GM23338 (cell line): ENCODE results near the gene AHNAK. TPM values are rescaled to one million over a fixed set of nuclear protein-coding genes. Genes with fewer than 3 reads are reported as not detected.

Source experiments
- ATAC-seq: fragments of 200-7000 bp; cut with Tn5 transposase; 3 replicates; pipeline ENCODE4 v1.9.1; 2020
- DNase-seq: peaks from one replicate; pipeline ENCODE4 v3.0.0-alpha.2; 2015; ENCODE audit warnings: low spot score
- H2AFZ ChIP-seq: fragments of 200-600 bp; sonication (generic); 2 replicates; pipeline ENCODE4 v1.8.0; 2016; ENCODE audit warnings: antibody characterized with exemption, mild to moderate bottlenecking, moderate library complexity
- H3F3A ChIP-seq: fragments of 200-600 bp; sonication (generic); replicated peaks from 2 replicates; pipeline ENCODE4 v1.8.0; 2017; ENCODE audit warnings: antibody characterized with exemption, mixed run types, low read depth
- H3K27ac ChIP-seq: fragments of 200-600 bp; sonication (generic); 2 replicates; pipeline ENCODE4 v1.6.1; 2016; ENCODE audit warnings: low read depth
- H3K27me3 ChIP-seq: fragments of 200-600 bp; sonication (generic); 2 replicates; pipeline ENCODE4 v1.8.0; 2016; ENCODE audit warnings: mild to moderate bottlenecking, mixed run types, moderate library complexity; ENCODE audit not compliant: insufficient read depth
- H3K36me3 ChIP-seq: fragments of 200-600 bp; sonication (generic); 2 replicates; pipeline ENCODE4 v1.8.0; 2016; ENCODE audit warnings: mild to moderate bottlenecking; ENCODE audit not compliant: insufficient read depth
- H3K4me1 ChIP-seq: fragments of 200-600 bp; sonication (generic); 2 replicates; pipeline ENCODE4 v1.8.0; 2016; ENCODE audit warnings: mild to moderate bottlenecking, moderate library complexity; ENCODE audit not compliant: insufficient read depth
- H3K4me2 ChIP-seq: fragments of 200-600 bp; sonication (generic); 2 replicates; pipeline ENCODE4 v1.7.1; 2017; ENCODE audit warnings: mixed run types
- H3K4me3 ChIP-seq: fragments of 200-600 bp; sonication (generic); 2 replicates; pipeline ENCODE4 v1.6.1; 2016; ENCODE audit warnings: mixed run types
- H3K79me2 ChIP-seq: fragments of 200-600 bp; sonication (generic); replicated peaks from 2 replicates; pipeline ENCODE4 v1.8.0; 2017; ENCODE audit warnings: mild to moderate bottlenecking; ENCODE audit not compliant: insufficient read depth
- H3K9me2 ChIP-seq: fragments of 200-600 bp; sonication (generic); 2 replicates; pipeline ENCODE4 v1.8.0; 2017; ENCODE audit not compliant: insufficient read depth
- H4K20me1 ChIP-seq: fragments of 200-600 bp; sonication (generic); replicated peaks from 2 replicates; pipeline ENCODE4 v1.8.0; 2017; ENCODE audit warnings: mild to moderate bottlenecking; ENCODE audit not compliant: insufficient read depth
- H3K27ac Mint-ChIP-seq: 2 replicates; pipeline ENCODE4 v1.8.0; 2020; ENCODE audit warnings: inconsistent platforms, mild to moderate bottlenecking, moderate library complexity, mixed read lengths
- H3K27me3 Mint-ChIP-seq: 3 replicates; pipeline ENCODE4 v1.8.0; 2022; ENCODE audit warnings: low read depth, mild to moderate bottlenecking, moderate library complexity, mixed read lengths, inconsistent platforms; ENCODE audit not compliant: insufficient read depth, poor library complexity
- H3K36me3 Mint-ChIP-seq: 3 replicates; pipeline ENCODE4 v1.8.0; 2021; ENCODE audit warnings: low read depth, mild to moderate bottlenecking, inconsistent platforms, moderate library complexity, mixed read lengths
- H3K4me1 Mint-ChIP-seq: 3 replicates; pipeline ENCODE4 v1.8.0; 2020; ENCODE audit warnings: mild to moderate bottlenecking, inconsistent platforms, mixed read lengths
- H3K4me3 Mint-ChIP-seq: 3 replicates; pipeline ENCODE4 v1.8.0; 2021; ENCODE audit warnings: moderate library complexity, mild to moderate bottlenecking, inconsistent platforms, mixed read lengths
- H3K9me3 Mint-ChIP-seq: 3 replicates; pipeline ENCODE4 v1.8.0; 2020; ENCODE audit warnings: moderate library complexity, mild to moderate bottlenecking, inconsistent platforms, mixed read lengths
- CREB1 ChIP-seq: fragments of 250-450 bp; sonication (Bioruptor Pico); IDR thresholded peaks from 2 replicates; pipeline ENCODE4 v1.5.0; 2020; ENCODE audit warnings: low read depth, mild to moderate bottlenecking, moderate library complexity
- CTCF ChIP-seq, 2 experiments: fragments of 200-600 bp in 1 of 2; sonication (generic) in 1 of 2; conservative IDR thresholded peaks; 2 replicates each; pipeline versions ENCODE4 v1.5.1 to v1.6.1; 2016 to 2017; ENCODE audit warnings: antibody characterized with exemption in 2 of 2, low read depth in 2 of 2, mild to moderate bottlenecking in 2 of 2, moderate library complexity in 1 of 2
- ETS1 ChIP-seq: IDR thresholded peaks from 2 replicates; pipeline ENCODE4 v1.6.1; 2016; ENCODE audit warnings: antibody characterized with exemption
- EZH2 ChIP-seq: fragments of 200-600 bp; sonication (generic); IDR thresholded peaks from one replicate; pipeline ENCODE4 v1.8.0; 2017; ENCODE audit warnings: antibody characterized with exemption, mild to moderate bottlenecking, low read depth; ENCODE audit not compliant: unreplicated experiment
- EZH2phosphoT487 ChIP-seq: fragments of 200-600 bp; sonication (generic); IDR thresholded peaks from one replicate; pipeline ENCODE4 v1.8.1; 2018; ENCODE audit warnings: antibody characterized with exemption; ENCODE audit not compliant: unreplicated experiment
- JUNB ChIP-seq: IDR thresholded peaks from one replicate; pipeline ENCODE4 v1.6.1; 2016; ENCODE audit warnings: antibody characterized with exemption; ENCODE audit not compliant: unreplicated experiment
- POLR2AphosphoS5 ChIP-seq: IDR thresholded peaks from 2 replicates; pipeline ENCODE4 v1.6.1; 2016; ENCODE audit warnings: antibody characterized with exemption, low read depth
- REST ChIP-seq: IDR thresholded peaks from one replicate; pipeline ENCODE4 v1.6.1; 2018; ENCODE audit warnings: antibody characterized with exemption; ENCODE audit not compliant: unreplicated experiment
- STAT1 ChIP-seq: IDR thresholded peaks from one replicate; pipeline ENCODE4 v1.6.1; 2016; ENCODE audit warnings: antibody characterized with exemption; ENCODE audit not compliant: unreplicated experiment
- ZNF331 ChIP-seq: fragments of 250-450 bp; sonication (Bioruptor Pico); IDR thresholded peaks from 2 replicates; pipeline ENCODE4 v1.5.0; 2020; ENCODE audit warnings: low read depth, mild to moderate bottlenecking, moderate library complexity
- polyA plus RNA-seq: library from polyadenylated mRNA; unstranded; fragments of >200 nt; fragmentation: Nextera tagmentation; extraction: Ambion mirVana; gene quantifications from 2 replicates; pipeline ENCODE4 v1.2.1, GENCODE V29; 2016
- total RNA-seq: library from RNA; depleted of rRNA; stranded (reverse); fragments of >200 nt; shearing (Covaris generic); gene quantifications from 2 replicates; pipeline ENCODE4 v1.2.3, GENCODE V29; 2014
- TF ChIP-seq, protein P1 (sequence below): fragments of 250-450 bp; sonication (Bioruptor Pico); IDR thresholded peaks from 2 replicates; pipeline ENCODE4 v1.5.0; 2020; ENCODE audit warnings: mild to moderate bottlenecking, moderate library complexity

The AHNAK gene
- total and polyA plus RNA-seq, 2 experiments from 2014 or later: 0.91 to 2.1 TPM

GRCh38 chr11:62392506-62392905, 154.1 kb downstream of the AHNAK start:
- H3K4me2 ChIP-seq: no peak overlapping the region
- no peaks in the 10 kb centered on the region for H3K36me3 ChIP-seq
- H3K79me2 ChIP-seq: no peaks in the 10 kb centered on the region
- H3K4me3 ChIP-seq: no peak overlapping the region
- no peaks in the 10 kb centered on the region for H3K9me3 Mint-ChIP-seq
- H3K9me2 ChIP-seq: no peaks in the 10 kb centered on the region
- DNase-seq (no peak), ATAC-seq (no peak)
- TF ChIP-seq ETS1 (no peak), JUNB (no peak), CTCF (conservative IDR thresholded peaks at IDR 0.05; ENCODE audit: low read depth in 2 of 2) (no peak), CREB1 (CRISPR knock-in tag) (no peak), EZH2 (no peak), POLR2AphosphoS5 (no peak), STAT1 (no peak), REST (no peak), ZNF331 (CRISPR knock-in tag) (no peak), EZH2phosphoT487 (no peak)
- TF ChIP-seq, protein P1, sequence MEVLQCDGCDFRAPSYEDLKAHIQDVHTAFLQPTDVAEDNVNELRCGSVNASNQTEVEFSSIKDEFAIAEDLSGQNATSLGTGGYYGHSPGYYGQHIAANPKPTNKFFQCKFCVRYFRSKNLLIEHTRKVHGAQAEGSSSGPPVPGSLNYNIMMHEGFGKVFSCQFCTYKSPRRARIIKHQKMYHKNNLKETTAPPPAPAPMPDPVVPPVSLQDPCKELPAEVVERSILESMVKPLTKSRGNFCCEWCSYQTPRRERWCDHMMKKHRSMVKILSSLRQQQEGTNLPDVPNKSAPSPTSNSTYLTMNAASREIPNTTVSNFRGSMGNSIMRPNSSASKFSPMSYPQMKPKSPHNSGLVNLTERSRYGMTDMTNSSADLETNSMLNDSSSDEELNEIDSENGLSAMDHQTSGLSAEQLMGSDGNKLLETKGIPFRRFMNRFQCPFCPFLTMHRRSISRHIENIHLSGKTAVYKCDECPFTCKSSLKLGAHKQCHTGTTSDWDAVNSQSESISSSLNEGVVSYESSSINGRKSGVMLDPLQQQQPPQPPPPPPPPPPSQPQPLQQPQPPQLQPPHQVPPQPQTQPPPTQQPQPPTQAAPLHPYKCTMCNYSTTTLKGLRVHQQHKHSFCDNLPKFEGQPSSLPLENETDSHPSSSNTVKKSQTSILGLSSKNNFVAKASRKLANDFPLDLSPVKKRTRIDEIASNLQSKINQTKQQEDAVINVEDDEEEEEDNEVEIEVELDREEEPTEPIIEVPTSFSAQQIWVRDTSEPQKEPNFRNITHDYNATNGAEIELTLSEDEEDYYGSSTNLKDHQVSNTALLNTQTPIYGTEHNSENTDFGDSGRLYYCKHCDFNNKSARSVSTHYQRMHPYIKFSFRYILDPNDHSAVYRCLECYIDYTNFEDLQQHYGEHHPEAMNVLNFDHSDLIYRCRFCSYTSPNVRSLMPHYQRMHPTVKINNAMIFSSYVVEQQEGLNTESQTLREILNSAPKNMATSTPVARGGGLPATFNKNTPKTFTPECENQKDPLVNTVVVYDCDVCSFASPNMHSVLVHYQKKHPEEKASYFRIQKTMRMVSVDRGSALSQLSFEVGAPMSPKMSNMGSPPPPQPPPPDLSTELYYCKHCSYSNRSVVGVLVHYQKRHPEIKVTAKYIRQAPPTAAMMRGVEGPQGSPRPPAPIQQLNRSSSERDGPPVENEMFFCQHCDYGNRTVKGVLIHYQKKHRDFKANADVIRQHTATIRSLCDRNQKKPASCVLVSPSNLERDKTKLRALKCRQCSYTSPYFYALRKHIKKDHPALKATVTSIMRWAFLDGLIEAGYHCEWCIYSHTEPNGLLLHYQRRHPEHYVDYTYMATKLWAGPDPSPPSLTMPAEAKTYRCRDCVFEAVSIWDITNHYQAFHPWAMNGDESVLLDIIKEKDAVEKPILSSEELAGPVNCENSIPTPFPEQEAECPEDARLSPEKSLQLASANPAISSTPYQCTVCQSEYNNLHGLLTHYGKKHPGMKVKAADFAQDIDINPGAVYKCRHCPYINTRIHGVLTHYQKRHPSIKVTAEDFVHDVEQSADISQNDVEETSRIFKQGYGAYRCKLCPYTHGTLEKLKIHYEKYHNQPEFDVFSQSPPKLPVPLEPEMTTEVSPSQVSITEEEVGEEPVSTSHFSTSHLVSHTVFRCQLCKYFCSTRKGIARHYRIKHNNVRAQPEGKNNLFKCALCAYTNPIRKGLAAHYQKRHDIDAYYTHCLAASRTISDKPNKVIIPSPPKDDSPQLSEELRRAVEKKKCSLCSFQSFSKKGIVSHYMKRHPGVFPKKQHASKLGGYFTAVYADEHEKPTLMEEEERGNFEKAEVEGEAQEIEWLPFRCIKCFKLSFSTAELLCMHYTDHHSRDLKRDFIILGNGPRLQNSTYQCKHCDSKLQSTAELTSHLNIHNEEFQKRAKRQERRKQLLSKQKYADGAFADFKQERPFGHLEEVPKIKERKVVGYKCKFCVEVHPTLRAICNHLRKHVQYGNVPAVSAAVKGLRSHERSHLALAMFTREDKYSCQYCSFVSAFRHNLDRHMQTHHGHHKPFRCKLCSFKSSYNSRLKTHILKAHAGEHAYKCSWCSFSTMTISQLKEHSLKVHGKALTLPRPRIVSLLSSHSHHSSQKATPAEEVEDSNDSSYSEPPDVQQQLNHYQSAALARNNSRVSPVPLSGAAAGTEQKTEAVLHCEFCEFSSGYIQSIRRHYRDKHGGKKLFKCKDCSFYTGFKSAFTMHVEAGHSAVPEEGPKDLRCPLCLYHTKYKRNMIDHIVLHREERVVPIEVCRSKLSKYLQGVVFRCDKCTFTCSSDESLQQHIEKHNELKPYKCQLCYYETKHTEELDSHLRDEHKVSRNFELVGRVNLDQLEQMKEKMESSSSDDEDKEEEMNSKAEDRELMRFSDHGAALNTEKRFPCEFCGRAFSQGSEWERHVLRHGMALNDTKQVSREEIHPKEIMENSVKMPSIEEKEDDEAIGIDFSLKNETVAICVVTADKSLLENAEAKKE (CRISPR knock-in tag): no peak
- H3K36me3 Mint-ChIP-seq: no peaks in the 10 kb centered on the region
- no peaks in the 10 kb centered on the region for H3K27me3 ChIP-seq
- H3K27ac ChIP-seq: no peak overlapping the region
- H3F3A ChIP-seq: no peaks in the 10 kb centered on the region
- H3K4me1 ChIP-seq: peaks cover 4% of the 10 kb centered on the region
- peaks cover 7% of the 10 kb centered on the region for H3K27me3 Mint-ChIP-seq
- no peak overlapping the region for H3K27ac Mint-ChIP-seq
- no peak overlapping the region for H2AFZ ChIP-seq
- peaks cover 15% of the 10 kb centered on the region for H3K4me1 Mint-ChIP-seq
- no peaks in the 10 kb centered on the region; the same call in 1 of the 2 replicates for H4K20me1 ChIP-seq
- H3K4me3 Mint-ChIP-seq: no peak overlapping the region
